ENCODE data around the gene COL27A1.

Gene COL27A1

GRCh38 chr9:114205171-114206015 lies 50.1 kb downstream of the COL27A1 start:
- no peak for TF ChIP-seq CTCF (IDR thresholded peaks at IDR 0.05)

GRCh38 chr9:114206221-114206789 lies 51.0 kb downstream of the COL27A1 start:
- TF ChIP-seq CTCF (IDR thresholded peaks at IDR 0.05): no peak

GRCh38 chr9:114207034-114207810 lies 51.9 kb downstream of the COL27A1 start:
- no peak for TF ChIP-seq CTCF (IDR thresholded peaks at IDR 0.05)

GRCh38 chr9:114207845-114208244 lies 52.5 kb downstream of the COL27A1 start:
- no peak for TF ChIP-seq CTCF (IDR thresholded peaks at IDR 0.05)

GRCh38 chr9:114209151-114209550 lies 53.8 kb downstream of the COL27A1 start:
- TF ChIP-seq CTCF (IDR thresholded peaks at IDR 0.05): no peak

GRCh38 chr9:114210136-114210535 lies 54.8 kb downstream of the COL27A1 start:
- TF ChIP-seq CTCF (IDR thresholded peaks at IDR 0.05): no peak

GRCh38 chr9:114210691-114211276 lies 55.4 kb downstream of the COL27A1 start:
- TF ChIP-seq CTCF (IDR thresholded peaks at IDR 0.05): no peak
